B cell (primary cell): ENCODE results near the gene MOB3C. TPM values are rescaled to one million over a fixed set of nuclear protein-coding genes. Genes with fewer than 3 reads are reported as not detected.
"Not testable (repeated sequence)": the region's sequence is repeated elsewhere in the genome, so short reads cannot be mapped to it uniquely, and the experiment has no call there.

Source experiments
- ATAC-seq: fragments of 200-7000 bp; cut with Tn5 transposase; one replicate; pipeline ENCODE4 v1.10.0; 2021; ENCODE audit warnings: low read depth, mild to moderate bottlenecking, moderate number of reproducible peaks, moderate library complexity
- CTCF ChIA-PET: fragments of 350-600 bp; sonication (Branson Sonifier 250); formaldehyde crosslinking; loops from one replicate; lab custom pipeline; 2021; ENCODE audit warnings: antibody characterized with exemption, inconsistent platforms; lab: Charles Lee
- POLR2A ChIA-PET: fragments of 350-600 bp; sonication (Branson Sonifier 250); formaldehyde crosslinking; loops from one replicate; lab custom pipeline; 2021; ENCODE audit warnings: antibody characterized with exemption; lab: Charles Lee
- DNase-seq: peaks from one replicate; pipeline ENCODE4 v3.0.0; 2013
- H2AFZ ChIP-seq: 2 replicates; pipeline ENCODE4 v1.6.1; 2012; ENCODE audit warnings: mild to moderate bottlenecking, low read depth, low read length; ENCODE audit not compliant: insufficient read depth, poor library complexity, severe bottlenecking
- H3K27ac ChIP-seq, 2 donors: 1 replicate in 1 of 2; 2 replicates in 1 of 2; pipeline ENCODE4 v1.5.1; 2012 to 2013; ENCODE audit warnings: low read length in 2 of 2, mild to moderate bottlenecking in 2 of 2, moderate library complexity in 1 of 2
- H3K27me3 ChIP-seq, 4 experiments: fragments of 200-600 bp in 1 of 4; sonication (generic) in 1 of 4; replicated peaks in 1 of 4; 1 replicate in 2 of 4; 2 replicates in 2 of 4; pipeline versions ENCODE4 v1.6.1 to v1.7.0; 2013 to 2016; ENCODE audit warnings: low read length in 3 of 4, mild to moderate bottlenecking in 2 of 4, mixed read lengths in 1 of 4, moderate library complexity in 1 of 4; ENCODE audit not compliant: insufficient read depth in 4 of 4, control insufficient read depth in 3 of 4; ENCODE audit errors: control extremely low read depth in 1 of 4
- H3K36me3 ChIP-seq, 2 experiments: replicated peaks in 1 of 2; 1 replicate in 1 of 2; 2 replicates in 1 of 2; pipeline versions ENCODE4 v1.6.1 to v1.7.1; 2013; ENCODE audit warnings: low read length in 1 of 2; ENCODE audit not compliant: insufficient read depth in 2 of 2, control insufficient read depth in 1 of 2; ENCODE audit errors: control extremely low read depth in 1 of 2, extremely low read depth in 1 of 2
- H3K4me1 ChIP-seq, 2 donors: fragments of 200-600 bp in 1 of 2; sonication (generic) in 1 of 2; 1 replicate in 1 of 2; 2 replicates in 1 of 2; pipeline versions ENCODE4 v1.5.1 to v1.6.1; 2013 to 2017; ENCODE audit warnings: low read length in 2 of 2; ENCODE audit not compliant: control insufficient read depth in 2 of 2, insufficient read depth in 2 of 2
- H3K4me2 ChIP-seq: replicated peaks from 2 replicates; pipeline ENCODE3; 2012; ENCODE audit warnings: mild to moderate bottlenecking, low read depth, low read length; ENCODE audit not compliant: poor library complexity, severe bottlenecking
- H3K4me3 ChIP-seq, 5 experiments: fragments of 200-600 bp in 1 of 5; sonication (generic) in 1 of 5; 1 replicate in 3 of 5; 2 replicates in 2 of 5; pipeline versions ENCODE4 v1.5.1 to v1.7.0; 2011 to 2016; ENCODE audit warnings: low read length in 4 of 5, mild to moderate bottlenecking in 4 of 5, low read depth in 2 of 5, control low read depth in 1 of 5, moderate library complexity in 1 of 5; ENCODE audit not compliant: insufficient read depth in 1 of 5; ENCODE audit errors: control extremely low read depth in 1 of 5, extremely low read depth in 1 of 5
- H3K79me2 ChIP-seq: fragments of 200-600 bp; sonication (generic); one replicate; pipeline ENCODE4 v1.6.0; 2016; ENCODE audit warnings: low read length; ENCODE audit not compliant: control insufficient read depth, insufficient read depth
- H3K9ac ChIP-seq: fragments of 200-600 bp; sonication (generic); 2 replicates; pipeline ENCODE4 v1.6.1; 2017; ENCODE audit warnings: mild to moderate bottlenecking, low read length, moderate library complexity
- H3K9me3 ChIP-seq, 3 donors: one replicate each; pipeline versions ENCODE4 v1.6.1 to v1.7.1; 2013; ENCODE audit warnings: low read length in 2 of 3; ENCODE audit not compliant: control insufficient read depth in 2 of 3, insufficient read depth in 1 of 3; ENCODE audit errors: control extremely low read depth in 1 of 3
- H4K20me1 ChIP-seq: 2 replicates; pipeline ENCODE4 v1.6.0; 2012; ENCODE audit warnings: mild to moderate bottlenecking, low read length; ENCODE audit not compliant: insufficient read depth, control insufficient read depth, poor library complexity, severe bottlenecking
- H3K27ac Mint-ChIP-seq: one replicate; pipeline ENCODE4 v1.8.0; 2021; ENCODE audit warnings: mixed read lengths
- H3K27me3 Mint-ChIP-seq: one replicate; pipeline ENCODE4 v1.8.0; 2021; ENCODE audit warnings: mixed read lengths
- H3K4me1 Mint-ChIP-seq: one replicate; pipeline ENCODE4 v1.8.0; 2021; ENCODE audit warnings: mixed read lengths
- H3K4me3 Mint-ChIP-seq: one replicate; pipeline ENCODE4 v1.8.0; 2021; ENCODE audit warnings: mixed read lengths
- H3K9me3 Mint-ChIP-seq: one replicate; pipeline ENCODE4 v1.8.0; 2022; ENCODE audit warnings: mixed read lengths; ENCODE audit not compliant: insufficient read depth
- EZH2 ChIP-seq: IDR thresholded peaks from 2 replicates; pipeline ENCODE4 v1.6.1; 2012; ENCODE audit warnings: borderline replicate concordance, low read depth, mild to moderate bottlenecking, moderate library complexity, low read length; ENCODE audit not compliant: insufficient read depth, poor library complexity, severe bottlenecking
- WGBS: methylation state at CpG from one replicate; pipeline ENCODE4 v1.1.5; 2013; ENCODE audit warnings: missing lambda C conversion rate; ENCODE audit not compliant: insufficient coverage; 5-methylcytosine and 5-hydroxymethylcytosine counted together
- intact Hi-C: fragments of 100-400 bp; cut with micrococcal nuclease; formaldehyde crosslinking; loops from one replicate; pipeline ENCODE4 v1.10.0; 2022
- polyA plus RNA-seq: library from polyadenylated mRNA; depleted of rRNA; stranded (reverse); fragments of >200 nt; gene quantifications from 2 replicates; pipeline ENCODE4 v1.2.3, GENCODE V29; 2012
- total RNA-seq, 2 donors: library from RNA; stranded (reverse); fragments of 120-200 nt in 1 of 2; gene quantifications; 1 replicate in 1 of 2; 2 replicates in 1 of 2; pipeline versions ENCODE4 v1.2.3 to v1.2.4, GENCODE V29; 2013 to 2022
- TF ChIP-seq, protein P1 (sequence below): fragments of 200-600 bp; IDR thresholded peaks from one replicate; pipeline ENCODE4 v1.8.0; 2022; ENCODE audit warnings: antibody characterized with exemption, mild to moderate bottlenecking

Gene MOB3C
- total and polyA plus RNA-seq, 2 donors (not counting 1 experiment from before 2014, with no cell fraction given): 18.9 to 19.2 TPM

GRCh38 chr1:46655848-46656247 lies 39.2 kb upstream of the MOB3C start:
- H3K27ac Mint-ChIP-seq: no peak overlapping the region
- Histone ChIP-seq H3K9me3 (no peaks in the 10 kb centered on the region), H3K4me1 (no peaks in the 10 kb centered on the region), H3K27ac (no peak overlapping the region), H3K4me3 (no peak overlapping the region), H3K27me3 (no peaks in the 10 kb centered on the region), H4K20me1 (no peaks in the 10 kb centered on the region), H2AFZ (no peak overlapping the region), H3K4me2 (no peak overlapping the region), H3K79me2 (no peaks in the 10 kb centered on the region), H3K36me3 (peaks cover 14 to 38% of the 10 kb centered on the region in 2 experiments), H3K9ac (no peak overlapping the region)
- ChIA-PET CTCF (no interaction called here), POLR2A (no interaction called here)
- no peaks in the 10 kb centered on the region for H3K4me1 Mint-ChIP-seq
- H3K4me3 Mint-ChIP-seq: no peak overlapping the region
- DNase-seq: no peak
- no peak for ATAC-seq
- TF ChIP-seq, protein P1, sequence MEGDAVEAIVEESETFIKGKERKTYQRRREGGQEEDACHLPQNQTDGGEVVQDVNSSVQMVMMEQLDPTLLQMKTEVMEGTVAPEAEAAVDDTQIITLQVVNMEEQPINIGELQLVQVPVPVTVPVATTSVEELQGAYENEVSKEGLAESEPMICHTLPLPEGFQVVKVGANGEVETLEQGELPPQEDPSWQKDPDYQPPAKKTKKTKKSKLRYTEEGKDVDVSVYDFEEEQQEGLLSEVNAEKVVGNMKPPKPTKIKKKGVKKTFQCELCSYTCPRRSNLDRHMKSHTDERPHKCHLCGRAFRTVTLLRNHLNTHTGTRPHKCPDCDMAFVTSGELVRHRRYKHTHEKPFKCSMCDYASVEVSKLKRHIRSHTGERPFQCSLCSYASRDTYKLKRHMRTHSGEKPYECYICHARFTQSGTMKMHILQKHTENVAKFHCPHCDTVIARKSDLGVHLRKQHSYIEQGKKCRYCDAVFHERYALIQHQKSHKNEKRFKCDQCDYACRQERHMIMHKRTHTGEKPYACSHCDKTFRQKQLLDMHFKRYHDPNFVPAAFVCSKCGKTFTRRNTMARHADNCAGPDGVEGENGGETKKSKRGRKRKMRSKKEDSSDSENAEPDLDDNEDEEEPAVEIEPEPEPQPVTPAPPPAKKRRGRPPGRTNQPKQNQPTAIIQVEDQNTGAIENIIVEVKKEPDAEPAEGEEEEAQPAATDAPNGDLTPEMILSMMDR: no peak
- no peak for TF ChIP-seq EZH2
- no peaks in the 10 kb centered on the region for H3K27me3 Mint-ChIP-seq
- no peaks in the 10 kb centered on the region for H3K9me3 Mint-ChIP-seq
- intact Hi-C loops: no loop called here

GRCh38 chr1:46654698-46655097 lies 38.1 kb upstream of the MOB3C start:
- H3K79me2 ChIP-seq, H3K4me1 Mint-ChIP-seq, H4K20me1 ChIP-seq, H2AFZ ChIP-seq, H3K27ac ChIP-seq, H3K27me3 Mint-ChIP-seq, H3K4me2 ChIP-seq, POLR2A ChIA-PET, H3K9me3 ChIP-seq, ATAC-seq, intact Hi-C loops, CTCF ChIA-PET, H3K27me3 ChIP-seq, H3K4me3 ChIP-seq, H3K9ac ChIP-seq, H3K9me3 Mint-ChIP-seq, H3K4me1 ChIP-seq, H3K27ac Mint-ChIP-seq, DNase-seq, H3K4me3 Mint-ChIP-seq: not testable (repeated sequence)
- no CpG with 5 or more reads among the region's 2 CpGs for WGBS
- peaks cover 14 to 48% of the 10 kb centered on the region in 2 experiments for H3K36me3 ChIP-seq
